ENCODE data around the gene ZNF254. TPM values are rescaled to one million over a fixed set of nuclear protein-coding genes. Genes with fewer than 3 reads are reported as not detected.

Gene ZNF254
- polyA plus RNA-seq, 1 experiment = 2.9 TPM

- H3K27me3 ChIP-seq (ENCODE audit: control insufficient read depth, insufficient read depth, low read length) = no peaks in the 10 kb centered on the region
- 0 out of 2 replicates have a peak, but pooled peaks cover 1% of the 10 kb centered on the region for H3K36me3 ChIP-seq (ENCODE audit: control insufficient read depth, insufficient read depth, low read length)
- DNase-seq (ENCODE audit: low read depth) = no peak
- POLR2A ChIA-PET = no interaction called here
- H3K4me3 ChIP-seq (ENCODE audit: low read depth, low read length) = no peak overlapping the region
- no peak for TF ChIP-seq CTCF (IDR thresholded peaks at IDR 0.05; ENCODE audit: insufficient read depth, low read depth, low read length)
- CTCF ChIA-PET = no interaction called here
Observed at GRCh38 chr19:24127601-24128000, 40.6 kb downstream of the ZNF254 start.

- POLR2A ChIA-PET = no interaction called here
- no peak overlapping the region for H3K4me3 ChIP-seq (ENCODE audit: low read depth, low read length)
- peak; percentile 22 for DNase-seq (ENCODE audit: low read depth)
- CTCF ChIA-PET = no interaction called here
- H3K36me3 ChIP-seq (ENCODE audit: control insufficient read depth, insufficient read depth, low read length) = no peaks in the 10 kb centered on the region; the same call in 1 of the 2 replicates
- no peaks in the 10 kb centered on the region for H3K27me3 ChIP-seq (ENCODE audit: control insufficient read depth, insufficient read depth, low read length)
- no peak for TF ChIP-seq CTCF (IDR thresholded peaks at IDR 0.05; ENCODE audit: insufficient read depth, low read depth, low read length)
Observed at GRCh38 chr19:24140099-24140498, 53.1 kb downstream of the ZNF254 start.

GRCh38 chr19:24140591-24140990, 53.6 kb downstream of the ZNF254 start:
- H3K4me3 ChIP-seq (ENCODE audit: low read depth, low read length) = no peak overlapping the region
- POLR2A ChIA-PET = no interaction called here
- CTCF ChIA-PET = no interaction called here
- no peak for DNase-seq (ENCODE audit: low read depth)
- H3K27me3 ChIP-seq (ENCODE audit: control insufficient read depth, insufficient read depth, low read length) = no peaks in the 10 kb centered on the region
- no peak for TF ChIP-seq CTCF (IDR thresholded peaks at IDR 0.05; ENCODE audit: insufficient read depth, low read depth, low read length)
- H3K36me3 ChIP-seq (ENCODE audit: control insufficient read depth, insufficient read depth, low read length) = no peaks in the 10 kb centered on the region; the same call in 1 of the 2 replicates

GRCh38 chr19:24141612-24142011, 54.6 kb downstream of the ZNF254 start:
- H3K36me3 ChIP-seq (ENCODE audit: control insufficient read depth, insufficient read depth, low read length) = no peaks in the 10 kb centered on the region; the same call in 1 of the 2 replicates
- no peak for TF ChIP-seq CTCF (IDR thresholded peaks at IDR 0.05; ENCODE audit: insufficient read depth, low read depth, low read length)
- POLR2A ChIA-PET = no interaction called here
- no peak overlapping the region for H3K4me3 ChIP-seq (ENCODE audit: low read depth, low read length)
- CTCF ChIA-PET = interaction anchor here (1.4 kb wide), 1 partner anchor 24 kb away, joined by 3 read pairs; no protein-coding TSS in a partner anchor
- DNase-seq (ENCODE audit: low read depth) = no peak
- no peaks in the 10 kb centered on the region for H3K27me3 ChIP-seq (ENCODE audit: control insufficient read depth, insufficient read depth, low read length)

- ChIA-PET POLR2A (interaction anchor here (0.7 kb wide), 1 partner anchor 23 kb away, joined by 3 read pairs; no protein-coding TSS in a partner anchor), CTCF (interaction anchor here (0.6 to 1.4 kb wide), 2 partner anchors 19 to 23 kb away, joined by 3 to 6 read pairs; no protein-coding TSS in a partner anchor)
- H3K4me3 ChIP-seq (ENCODE audit: low read depth, low read length) = no peak overlapping the region
- DNase-seq (ENCODE audit: low read depth) = no peak
- TF ChIP-seq CTCF (IDR thresholded peaks at IDR 0.05; ENCODE audit: insufficient read depth, low read depth, low read length) = no peak
- H3K36me3 ChIP-seq (ENCODE audit: control insufficient read depth, insufficient read depth, low read length) = no peaks in the 10 kb centered on the region; the same call in 1 of the 2 replicates
- no peaks in the 10 kb centered on the region for H3K27me3 ChIP-seq (ENCODE audit: control insufficient read depth, insufficient read depth, low read length)
Observed at GRCh38 chr19:24142771-24143170, 55.8 kb downstream of the ZNF254 start.
